ENCODE data around the gene ATF7.
"Not testable (repeated sequence)": the region's sequence is repeated elsewhere in the genome, so short reads cannot be mapped to it uniquely, and the experiment has no call there.

ATF7 gene

DNA sequence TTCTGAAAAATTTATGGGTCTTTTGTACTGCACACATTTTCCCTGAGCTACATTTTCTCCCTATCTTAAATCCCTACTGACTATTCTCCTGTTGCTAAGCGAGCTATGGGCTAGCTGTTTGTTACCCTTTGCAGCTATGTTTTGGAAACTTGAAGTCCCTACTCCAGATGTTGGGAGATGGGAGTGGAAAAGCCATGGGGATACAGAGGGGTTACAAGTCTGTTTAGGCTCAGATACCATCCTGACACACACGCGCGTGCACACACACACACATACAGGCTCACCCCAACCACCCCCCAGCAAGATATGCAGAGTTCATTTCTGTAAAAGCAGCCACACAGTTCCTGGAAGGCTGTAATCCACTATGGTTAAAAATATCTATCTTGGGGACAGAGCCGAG lies 33.9 kb upstream of the ATF7 start:
- DNase-seq (ENCODE audit: extremely low read depth, low read depth) = no peak

DNA sequence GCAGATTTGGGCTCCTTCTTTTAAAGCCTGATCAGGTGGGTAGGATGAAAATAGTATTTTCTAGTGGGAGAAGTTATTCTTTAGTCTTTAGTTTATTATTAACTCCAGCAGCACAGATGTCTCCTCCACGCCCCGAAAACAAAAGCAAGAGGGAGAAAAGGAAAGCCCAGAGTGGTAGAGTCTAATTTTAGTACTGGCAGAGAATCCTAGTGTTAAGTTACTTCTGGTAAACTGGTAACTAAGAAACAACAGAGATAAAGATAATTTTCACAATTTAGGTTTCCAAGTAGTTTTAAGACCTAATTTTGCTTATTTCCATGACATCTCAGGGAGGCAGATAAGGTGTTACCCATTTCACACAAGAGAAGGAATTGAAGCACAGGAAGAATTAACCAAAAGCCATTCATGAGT lies 33.4 kb upstream of the ATF7 start:
- DNase-seq (ENCODE audit: extremely low read depth, low read depth) = no peak
- TF ChIP-seq, protein P1, sequence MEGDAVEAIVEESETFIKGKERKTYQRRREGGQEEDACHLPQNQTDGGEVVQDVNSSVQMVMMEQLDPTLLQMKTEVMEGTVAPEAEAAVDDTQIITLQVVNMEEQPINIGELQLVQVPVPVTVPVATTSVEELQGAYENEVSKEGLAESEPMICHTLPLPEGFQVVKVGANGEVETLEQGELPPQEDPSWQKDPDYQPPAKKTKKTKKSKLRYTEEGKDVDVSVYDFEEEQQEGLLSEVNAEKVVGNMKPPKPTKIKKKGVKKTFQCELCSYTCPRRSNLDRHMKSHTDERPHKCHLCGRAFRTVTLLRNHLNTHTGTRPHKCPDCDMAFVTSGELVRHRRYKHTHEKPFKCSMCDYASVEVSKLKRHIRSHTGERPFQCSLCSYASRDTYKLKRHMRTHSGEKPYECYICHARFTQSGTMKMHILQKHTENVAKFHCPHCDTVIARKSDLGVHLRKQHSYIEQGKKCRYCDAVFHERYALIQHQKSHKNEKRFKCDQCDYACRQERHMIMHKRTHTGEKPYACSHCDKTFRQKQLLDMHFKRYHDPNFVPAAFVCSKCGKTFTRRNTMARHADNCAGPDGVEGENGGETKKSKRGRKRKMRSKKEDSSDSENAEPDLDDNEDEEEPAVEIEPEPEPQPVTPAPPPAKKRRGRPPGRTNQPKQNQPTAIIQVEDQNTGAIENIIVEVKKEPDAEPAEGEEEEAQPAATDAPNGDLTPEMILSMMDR (IDR thresholded peaks at IDR 0.05; ENCODE audit: low read depth, low read length) = no peak

More for the DNA sequence above, 33.9 kb upstream of the ATF7 start:
- TF ChIP-seq, protein P1 (IDR thresholded peaks at IDR 0.05; ENCODE audit: low read depth, low read length) = no peak

DNA sequence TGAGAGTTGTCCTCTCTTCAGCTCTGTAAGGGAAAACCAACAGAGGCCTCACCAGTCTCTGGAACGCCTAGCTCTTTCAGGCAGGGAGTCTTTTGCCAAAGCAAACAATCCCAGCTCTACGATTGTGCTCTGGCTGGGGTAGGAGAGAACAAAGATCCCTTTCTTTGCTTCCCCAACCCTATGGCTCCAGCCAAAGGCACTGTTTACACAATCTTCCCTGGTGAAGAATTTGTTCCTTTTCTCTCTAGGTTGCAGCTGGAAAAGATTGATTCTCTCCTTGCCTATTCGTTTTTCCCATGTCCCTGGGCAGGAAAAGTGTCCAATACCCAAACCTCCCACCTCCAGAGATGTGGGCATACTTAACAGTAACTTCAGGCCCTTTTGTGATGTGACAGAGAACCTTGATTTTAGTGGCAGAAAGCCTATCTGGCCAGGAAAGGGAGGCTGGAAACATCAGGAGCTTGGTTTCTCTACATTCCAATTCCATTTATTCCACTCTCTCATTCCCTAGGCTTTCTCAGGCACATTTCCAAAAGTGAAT lies 32.9 kb upstream of the ATF7 start:
- TF ChIP-seq, protein P1 (IDR thresholded peaks at IDR 0.05; ENCODE audit: low read depth, low read length) = no peak
- no peak for DNase-seq (ENCODE audit: extremely low read depth, low read depth)

DNA sequence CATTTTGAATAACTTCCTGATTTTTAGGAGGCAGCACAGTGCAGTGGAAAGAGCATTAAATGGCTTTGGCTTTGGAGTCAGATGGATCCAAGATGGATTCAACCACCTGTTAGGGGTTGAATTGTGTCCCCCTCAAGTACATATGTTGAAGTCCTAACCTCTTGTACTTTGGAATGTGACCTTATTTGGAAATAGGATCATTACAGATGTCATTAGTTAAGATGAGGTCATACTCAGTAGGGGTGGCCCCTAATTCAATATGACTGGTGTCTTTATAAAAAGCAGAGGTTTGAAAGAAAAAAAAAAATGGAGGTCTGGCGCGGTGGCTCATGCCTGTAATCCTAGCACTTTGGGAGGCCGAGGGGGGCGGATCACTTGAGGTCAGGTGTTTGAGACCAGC lies 30.9 kb upstream of the ATF7 start:
- no peak for DNase-seq (ENCODE audit: extremely low read depth, low read depth)

DNA sequence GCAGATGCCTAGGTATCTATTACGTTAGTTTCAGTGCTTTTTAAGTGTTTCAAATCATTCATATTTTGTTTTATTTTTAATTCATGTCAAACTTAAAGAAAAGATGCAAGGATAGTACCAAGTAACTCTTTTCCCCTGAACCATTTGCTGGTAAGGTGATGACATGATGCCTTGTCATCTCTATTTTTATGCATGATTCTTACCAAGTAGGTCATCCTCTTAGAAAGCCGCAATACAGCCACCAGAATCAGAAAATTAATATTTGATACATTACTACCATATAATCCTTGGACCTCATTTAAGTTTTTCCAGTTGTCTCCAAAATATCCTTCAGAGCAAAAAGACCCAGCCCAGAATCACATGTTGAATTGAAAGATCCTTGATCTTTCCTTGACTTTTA lies 27.4 kb upstream of the ATF7 start:
- no peak for DNase-seq (ENCODE audit: extremely low read depth, low read depth)
- TF ChIP-seq, protein P1 (IDR thresholded peaks at IDR 0.05; ENCODE audit: low read depth, low read length) = no peak

More for the DNA sequence above, 30.9 kb upstream of the ATF7 start:
- TF ChIP-seq, protein P1 (IDR thresholded peaks at IDR 0.05; ENCODE audit: low read depth, low read length) = no peak

DNA sequence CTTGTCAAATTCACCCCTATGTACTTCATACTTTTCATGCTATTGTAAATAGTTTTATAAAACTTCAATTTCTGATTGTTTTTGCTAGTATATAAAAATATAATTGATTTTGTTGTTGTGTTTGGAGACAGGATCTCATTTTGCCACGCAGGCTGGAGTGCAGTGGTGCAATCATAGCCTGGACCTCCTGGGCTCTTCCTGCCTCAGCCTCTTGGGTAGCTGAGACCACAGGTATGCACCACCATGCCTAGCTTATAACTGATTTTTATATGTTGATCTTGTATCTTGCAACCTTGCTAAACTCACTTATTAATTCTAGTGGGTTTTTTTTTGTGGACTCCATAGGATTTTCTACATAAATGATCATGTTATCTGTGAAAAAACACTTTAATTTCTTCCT lies 26.2 kb upstream of the ATF7 start:
- no peak for DNase-seq (ENCODE audit: extremely low read depth, low read depth)
- TF ChIP-seq, protein P1 (IDR thresholded peaks at IDR 0.05; ENCODE audit: low read depth, low read length) = no peak

DNA sequence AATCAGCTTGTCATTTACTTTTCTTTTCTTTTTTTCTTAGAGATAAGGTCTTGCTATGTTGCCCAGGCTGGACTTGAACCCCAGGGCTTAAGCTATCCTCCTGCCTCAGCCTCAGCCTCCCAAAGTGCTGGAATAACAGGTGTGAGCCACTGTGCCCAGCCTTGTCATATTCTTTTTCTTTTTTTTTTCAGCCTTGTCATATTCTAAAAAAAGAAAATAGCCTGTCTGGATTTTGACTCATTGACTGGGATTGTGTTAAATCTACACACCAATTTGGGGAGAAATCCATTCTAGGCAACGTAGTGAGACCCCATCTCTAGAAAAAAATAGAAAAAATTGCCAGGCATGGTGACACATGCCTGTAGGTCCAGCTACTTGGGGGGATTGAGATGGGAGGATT lies 25.6 kb upstream of the ATF7 start:
- TF ChIP-seq, protein P1 (IDR thresholded peaks at IDR 0.05; ENCODE audit: low read depth, low read length) = no peak
- DNase-seq (ENCODE audit: extremely low read depth, low read depth) = no peak

DNA sequence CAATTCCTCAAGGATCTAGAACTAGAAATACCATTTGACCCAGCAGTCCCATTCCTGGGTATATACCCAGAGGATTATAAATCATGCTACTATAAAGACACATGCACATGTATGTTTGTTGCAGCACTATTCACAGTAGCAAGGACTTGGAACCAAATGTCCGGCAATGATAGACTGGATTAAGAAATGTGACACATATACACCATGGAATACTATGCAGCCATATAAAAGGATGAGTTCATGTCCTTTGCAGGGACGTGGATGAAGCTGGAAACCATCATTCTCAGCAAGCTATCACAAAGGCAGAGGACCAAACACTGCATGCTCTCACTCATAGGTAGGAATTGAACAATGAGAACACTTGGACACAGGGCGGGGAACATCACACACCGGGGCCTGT lies 20.1 kb upstream of the ATF7 start:
- DNase-seq (ENCODE audit: extremely low read depth, low read depth) = not testable (repeated sequence)

All from AG09319 (cell line).